ENCODE results near the gene APEX2.

Gene APEX2

DNA sequence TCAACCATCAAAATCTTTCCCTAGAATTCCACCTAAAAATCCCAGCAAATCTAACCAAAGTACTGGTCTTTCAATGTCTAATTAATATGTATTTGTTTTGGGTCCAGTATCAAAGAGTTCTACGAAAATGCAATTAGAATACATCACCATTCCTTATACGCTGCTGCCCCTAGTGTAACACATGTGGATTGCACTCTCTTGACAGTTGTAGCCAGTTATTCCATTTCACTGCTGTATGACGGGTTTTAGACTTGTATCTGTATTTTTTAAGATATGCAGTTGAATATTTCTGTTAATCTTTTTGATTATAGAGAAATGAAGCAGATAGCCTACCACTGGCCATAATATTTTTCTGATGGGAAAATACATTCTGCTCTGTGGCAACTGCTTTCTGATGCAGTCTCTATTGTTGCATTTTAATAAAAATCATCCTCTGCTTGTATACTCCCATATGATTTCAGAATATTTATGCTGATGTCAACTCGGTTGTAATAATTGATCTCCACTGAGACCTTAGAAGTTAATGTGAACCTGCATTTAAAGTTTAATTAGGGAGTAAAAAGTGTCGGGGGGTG lies 57.6 kb downstream of the APEX2 start:
- Histone ChIP-seq H3K9me3 (ENCODE audit: control insufficient read depth, low read depth, low read length) (peaks cover 17% of the 10 kb centered on the region), H3K27me3 (ENCODE audit: control insufficient read depth, insufficient read depth, low read length) (no peaks in the 10 kb centered on the region), H3K27ac (ENCODE audit: low read length) (no peak overlapping the region), H3K4me3 (ENCODE audit: low read length) (no peak overlapping the region), H3K36me3 (ENCODE audit: control insufficient read depth, low read depth, low read length) (no peaks in the 10 kb centered on the region), H3K4me1 (ENCODE audit: control insufficient read depth, low read depth, low read length) (no peaks in the 10 kb centered on the region), H3K9ac (ENCODE audit: low read length) (no peak overlapping the region)

Measured in iPS-18a (cell line).